ENCODE data around the gene TMEM178A. TPM values are rescaled to one million over a fixed set of nuclear protein-coding genes. Genes with fewer than 3 reads are reported as not detected.

TMEM178A gene
- total RNA-seq, 2 donors from 2014 or later = 5.4 to 6.5 TPM

DNA sequence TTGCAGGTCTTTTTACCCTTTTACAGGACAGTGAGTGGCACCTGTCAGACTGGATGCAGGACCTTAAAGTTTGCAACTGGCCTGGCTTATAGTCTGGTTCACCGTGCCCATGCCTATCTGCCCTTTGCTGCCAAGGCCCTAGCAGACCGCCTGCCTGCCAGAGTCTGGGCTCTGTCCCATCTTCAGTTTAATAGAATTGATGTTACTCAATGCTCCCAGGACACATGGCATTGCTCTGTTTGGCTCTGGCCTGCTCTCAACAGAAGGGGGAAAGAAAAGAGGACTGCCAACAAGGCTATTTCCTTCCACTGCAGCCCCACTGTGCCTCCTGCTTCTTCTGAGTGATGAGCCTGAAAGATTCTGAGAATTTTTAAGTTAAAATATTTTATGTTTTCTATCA is 25.6 kb upstream of the TMEM178A start:
- TF ChIP-seq, protein P1, sequence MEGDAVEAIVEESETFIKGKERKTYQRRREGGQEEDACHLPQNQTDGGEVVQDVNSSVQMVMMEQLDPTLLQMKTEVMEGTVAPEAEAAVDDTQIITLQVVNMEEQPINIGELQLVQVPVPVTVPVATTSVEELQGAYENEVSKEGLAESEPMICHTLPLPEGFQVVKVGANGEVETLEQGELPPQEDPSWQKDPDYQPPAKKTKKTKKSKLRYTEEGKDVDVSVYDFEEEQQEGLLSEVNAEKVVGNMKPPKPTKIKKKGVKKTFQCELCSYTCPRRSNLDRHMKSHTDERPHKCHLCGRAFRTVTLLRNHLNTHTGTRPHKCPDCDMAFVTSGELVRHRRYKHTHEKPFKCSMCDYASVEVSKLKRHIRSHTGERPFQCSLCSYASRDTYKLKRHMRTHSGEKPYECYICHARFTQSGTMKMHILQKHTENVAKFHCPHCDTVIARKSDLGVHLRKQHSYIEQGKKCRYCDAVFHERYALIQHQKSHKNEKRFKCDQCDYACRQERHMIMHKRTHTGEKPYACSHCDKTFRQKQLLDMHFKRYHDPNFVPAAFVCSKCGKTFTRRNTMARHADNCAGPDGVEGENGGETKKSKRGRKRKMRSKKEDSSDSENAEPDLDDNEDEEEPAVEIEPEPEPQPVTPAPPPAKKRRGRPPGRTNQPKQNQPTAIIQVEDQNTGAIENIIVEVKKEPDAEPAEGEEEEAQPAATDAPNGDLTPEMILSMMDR (IDR thresholded peaks at IDR 0.05) = no peak

GRCh38 chr2:39640681-39641080 is 25.0 kb upstream of the TMEM178A start:
- TF ChIP-seq, protein P1 (IDR thresholded peaks at IDR 0.05) = no peak
- no peak for DNase-seq (ENCODE audit: low spot score)
- no peak overlapping the region for H3K27ac ChIP-seq
- H3K27me3 ChIP-seq (replicated peaks; ENCODE audit: insufficient read depth) = no peaks in the 10 kb centered on the region
- no peaks in the 10 kb centered on the region for H3K36me3 ChIP-seq
- no peak for ATAC-seq (ENCODE audit: insufficient number of reproducible peaks, low FRiP score, low read depth)
- H3K4me1 ChIP-seq (ENCODE audit: control insufficient read depth in 1 of 2, low read depth in 2 of 2) = peaks cover 0 to 9% of the 10 kb centered on the region in 2 donors
- H3K9me3 ChIP-seq = no peaks in the 10 kb centered on the region
- no peak overlapping the region for H3K4me3 ChIP-seq

More for the DNA sequence above, 25.6 kb upstream of the TMEM178A start:
- H3K36me3 ChIP-seq = no peaks in the 10 kb centered on the region
- peaks cover 0 to 9% of the 10 kb centered on the region in 2 donors for H3K4me1 ChIP-seq (ENCODE audit: control insufficient read depth in 1 of 2, low read depth in 2 of 2)
- H3K27me3 ChIP-seq (replicated peaks; ENCODE audit: insufficient read depth) = no peaks in the 10 kb centered on the region
- ATAC-seq (ENCODE audit: insufficient number of reproducible peaks, low FRiP score, low read depth) (no peak), DNase-seq (ENCODE audit: low spot score) (no peak)
- H3K4me3 ChIP-seq = no peak overlapping the region
- no peaks in the 10 kb centered on the region for H3K9me3 ChIP-seq
- no peak overlapping the region for H3K27ac ChIP-seq

DNA sequence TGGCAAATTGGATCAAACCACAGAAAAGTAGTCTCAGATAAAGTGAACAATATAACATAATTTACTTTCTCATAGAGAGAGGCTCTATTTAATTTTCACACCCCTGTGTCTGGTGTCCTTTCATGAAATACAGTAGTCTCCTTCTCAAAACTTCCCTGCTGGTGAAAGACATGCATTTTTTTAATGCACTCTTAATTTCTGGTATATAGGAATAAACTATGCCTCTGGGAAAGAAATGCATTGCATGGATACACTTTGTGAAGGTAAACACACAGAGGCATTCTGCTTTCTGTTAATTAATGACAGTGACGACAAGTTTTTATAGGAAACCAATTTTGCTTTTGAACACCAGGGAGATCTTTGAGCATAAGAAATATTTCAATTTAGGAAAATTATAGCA is 24.1 kb upstream of the TMEM178A start:
- DNase-seq (ENCODE audit: low spot score) (no peak), ATAC-seq (ENCODE audit: insufficient number of reproducible peaks, low FRiP score, low read depth) (no peak)
- Histone ChIP-seq H3K36me3 (no peaks in the 10 kb centered on the region), H3K27me3 (replicated peaks; ENCODE audit: insufficient read depth) (no peaks in the 10 kb centered on the region), H3K27ac (no peak overlapping the region), H3K9me3 (no peaks in the 10 kb centered on the region), H3K4me3 (no peak overlapping the region), H3K4me1 (ENCODE audit: control insufficient read depth in 1 of 2, low read depth in 2 of 2) (peaks cover 0 to 9% of the 10 kb centered on the region in 2 donors)
- TF ChIP-seq, protein P1 (IDR thresholded peaks at IDR 0.05) = no peak

GRCh38 chr2:39642051-39642718 is 23.5 kb upstream of the TMEM178A start:
- Histone ChIP-seq H3K36me3 (no peaks in the 10 kb centered on the region), H3K9me3 (no peaks in the 10 kb centered on the region), H3K27me3 (replicated peaks; ENCODE audit: insufficient read depth) (no peaks in the 10 kb centered on the region), H3K4me3 (no peak overlapping the region), H3K27ac (no peak overlapping the region), H3K4me1 (ENCODE audit: control insufficient read depth in 1 of 2, low read depth in 2 of 2) (peaks cover 0 to 9% of the 10 kb centered on the region in 2 donors)
- ATAC-seq (ENCODE audit: insufficient number of reproducible peaks, low FRiP score, low read depth) (no peak), DNase-seq (ENCODE audit: low spot score) (no peak)
- TF ChIP-seq, protein P1 (IDR thresholded peaks at IDR 0.05) = no peak

DNA sequence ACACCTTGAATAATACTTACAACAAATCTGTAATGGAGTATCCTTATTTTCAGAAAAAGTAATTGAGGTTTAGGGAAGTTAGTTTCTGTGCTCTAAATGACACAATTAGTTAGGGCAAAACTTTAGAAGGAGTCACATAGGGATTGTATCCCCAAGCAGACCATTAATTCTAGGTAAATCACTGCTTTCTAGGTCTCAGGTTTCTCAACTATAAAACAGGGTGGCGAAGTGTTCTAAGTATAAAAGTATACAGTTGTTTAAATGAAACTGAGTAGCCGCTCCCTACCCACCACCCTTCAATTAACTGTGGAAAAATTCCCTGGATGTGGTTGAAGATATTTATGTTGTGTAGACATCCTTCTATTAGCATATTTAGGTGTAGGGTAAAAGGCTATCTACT is 19.9 kb upstream of the TMEM178A start:
- no peak overlapping the region for H3K27ac ChIP-seq
- DNase-seq (ENCODE audit: low spot score) (no peak), ATAC-seq (ENCODE audit: insufficient number of reproducible peaks, low FRiP score, low read depth) (no peak)
- H3K9me3 ChIP-seq = no peaks in the 10 kb centered on the region
- H3K4me1 ChIP-seq (ENCODE audit: control insufficient read depth in 1 of 2, low read depth in 2 of 2) = peaks cover 0 to 9% of the 10 kb centered on the region in 2 donors
- H3K4me3 ChIP-seq = no peak overlapping the region
- no peaks in the 10 kb centered on the region for H3K36me3 ChIP-seq
- TF ChIP-seq, protein P1 (IDR thresholded peaks at IDR 0.05) = no peak
- H3K27me3 ChIP-seq (replicated peaks; ENCODE audit: insufficient read depth) = no peaks in the 10 kb centered on the region

All from thoracic aorta (tissue), 2 donors.